Smooth muscle cell (in vitro differentiated cells): ENCODE measurements around the gene DAB2IP. TPM values are rescaled to one million over a fixed set of nuclear protein-coding genes. Genes with fewer than 3 reads are reported as not detected.

Experiments used
- DNase-seq: peaks from one replicate; lab custom pipeline; 2025; ENCODE audit not compliant: unreplicated experiment; lab: John Stamatoyannopoulos, UW
- H2AFZ ChIP-seq: fragments of 200-600 bp; sonication (generic); 2 replicates; pipeline ENCODE4 v1.6.0; 2016; ENCODE audit warnings: antibody characterized with exemption, low read depth, mild to moderate bottlenecking
- H3F3A ChIP-seq: fragments of 200-600 bp; sonication (generic); 2 replicates; pipeline ENCODE4 v1.6.0; 2017; ENCODE audit warnings: antibody characterized with exemption, low read depth
- H3K27ac ChIP-seq: fragments of 200-600 bp; sonication (generic); 2 replicates; pipeline ENCODE4 v1.5.1; 2016; ENCODE audit warnings: low read depth, mild to moderate bottlenecking
- H3K27me3 ChIP-seq: fragments of 200-600 bp; sonication (generic); 2 replicates; pipeline ENCODE4 v1.6.1; 2016; ENCODE audit warnings: low read depth, mild to moderate bottlenecking
- H3K36me3 ChIP-seq: fragments of 200-600 bp; sonication (generic); 2 replicates; pipeline ENCODE4 v1.5.1; 2016; ENCODE audit warnings: low read depth
- H3K4me1 ChIP-seq: fragments of 200-600 bp; sonication (generic); 2 replicates; pipeline ENCODE4 v1.5.1; 2016; ENCODE audit warnings: low read depth
- H3K4me2 ChIP-seq: fragments of 200-600 bp; sonication (generic); 2 replicates; pipeline ENCODE4 v1.6.0; 2016; ENCODE audit warnings: mild to moderate bottlenecking
- H3K4me3 ChIP-seq: fragments of 200-600 bp; sonication (generic); 2 replicates; pipeline ENCODE4 v1.5.1; 2016; ENCODE audit warnings: mild to moderate bottlenecking
- H3K79me2 ChIP-seq: fragments of 200-600 bp; sonication (generic); 2 replicates; pipeline ENCODE4 v1.6.0; 2016; ENCODE audit warnings: low read depth, mild to moderate bottlenecking
- H3K9ac ChIP-seq: fragments of 200-600 bp; sonication (generic); 2 replicates; pipeline ENCODE4 v1.6.0; 2016; ENCODE audit warnings: low read depth
- H3K9me3 ChIP-seq: fragments of 200-600 bp; sonication (generic); replicated peaks from 2 replicates; pipeline ENCODE4 v1.5.1; 2016; ENCODE audit warnings: low read depth
- H4K20me1 ChIP-seq: fragments of 200-600 bp; sonication (generic); 2 replicates; pipeline ENCODE4 v1.6.0; 2016; ENCODE audit warnings: low read depth
- CTCF ChIP-seq: fragments of 200-600 bp; sonication (generic); IDR thresholded peaks from 2 replicates; pipeline ENCODE4 v1.5.1; 2017; ENCODE audit warnings: borderline replicate concordance, mild to moderate bottlenecking, antibody characterized with exemption; ENCODE audit not compliant: insufficient read depth, poor library complexity, severe bottlenecking
- WGBS: methylation state at CpG from one replicate; pipeline ENCODE4 v1.1.7; 2016; ENCODE audit warnings: low lambda C conversion rate; 5-methylcytosine and 5-hydroxymethylcytosine counted together
- polyA plus RNA-seq: library from polyadenylated mRNA; unstranded; fragments of >200 nt; fragmentation: Nextera tagmentation; extraction: Ambion mirVana; gene quantifications from 2 replicates; pipeline ENCODE4 v1.2.1, GENCODE V29; 2016
- total RNA-seq: library from RNA; depleted of rRNA; stranded (reverse); fragments of >200 nt; gene quantifications from 2 replicates; pipeline ENCODE4 v1.2.3, GENCODE V29; 2014

DAB2IP gene
- total and polyA plus RNA-seq, 2 experiments from 2014 or later = 10.4 to 15.5 TPM

GRCh38 chr9:121815546-121816448, 164.4 kb downstream of the DAB2IP start:
- Histone ChIP-seq H3K9me3 (no peaks in the 10 kb centered on the region), H3K27me3 (peaks cover 18% of the 10 kb centered on the region), H3K4me1 (peaks cover 12% of the 10 kb centered on the region), H3K79me2 (no peaks in the 10 kb centered on the region), H3K36me3 (no peaks in the 10 kb centered on the region), H4K20me1 (no peaks in the 10 kb centered on the region), H3K4me2 (no peak overlapping the region), H3K27ac (no peak overlapping the region), H3K4me3 (no peak overlapping the region), H3F3A (no peaks in the 10 kb centered on the region), H2AFZ (no peak overlapping the region), H3K9ac (no peak overlapping the region)
- WGBS = 89% methylated on average over 31 of the region's 31 CpGs
- DNase-seq = no peak
- TF ChIP-seq CTCF = no peak

GRCh38 chr9:121816449-121816817, 165.0 kb downstream of the DAB2IP start:
- Histone ChIP-seq H3K79me2 (no peaks in the 10 kb centered on the region), H4K20me1 (no peaks in the 10 kb centered on the region), H3K9ac (no peak overlapping the region), H3K9me3 (no peaks in the 10 kb centered on the region), H3F3A (no peaks in the 10 kb centered on the region), H3K27me3 (peaks cover 18% of the 10 kb centered on the region), H3K4me3 (no peak overlapping the region), H3K27ac (no peak overlapping the region), H2AFZ (no peak overlapping the region), H3K4me1 (peaks cover 12% of the 10 kb centered on the region), H3K36me3 (no peaks in the 10 kb centered on the region), H3K4me2 (no peak overlapping the region)
- 88% methylated on average over 23 of the region's 23 CpGs for WGBS
- no peak for DNase-seq
- TF ChIP-seq CTCF = no peak

- H3K4me2 ChIP-seq = no peak overlapping the region
- H3F3A ChIP-seq = no peaks in the 10 kb centered on the region
- TF ChIP-seq CTCF = no peak
- DNase-seq = no peak
- H3K9ac ChIP-seq = no peak overlapping the region
- no peaks in the 10 kb centered on the region for H3K36me3 ChIP-seq
- no peaks in the 10 kb centered on the region for H3K9me3 ChIP-seq
- 74% methylated on average over 12 of the region's 12 CpGs for WGBS
- no peak overlapping the region for H2AFZ ChIP-seq
- no peaks in the 10 kb centered on the region for H3K79me2 ChIP-seq
- H3K27ac ChIP-seq = no peak overlapping the region
- H3K27me3 ChIP-seq = peaks cover 18% of the 10 kb centered on the region
- no peaks in the 10 kb centered on the region for H4K20me1 ChIP-seq
- peaks cover 12% of the 10 kb centered on the region for H3K4me1 ChIP-seq
- H3K4me3 ChIP-seq = no peak overlapping the region
These were observed 165.5 kb downstream of the DAB2IP start for GRCh38 chr9:121816845-121817450.
